ENCODE data around the gene ABCA13. TPM values are rescaled to one million over a fixed set of nuclear protein-coding genes. Genes with fewer than 3 reads are reported as not detected.

Gene ABCA13
- total RNA-seq, 1 donor = 0.54 TPM

GRCh38 chr7:48262606-48263310 is 91.5 kb downstream of the ABCA13 start:
- DNase-seq (ENCODE audit: low read depth) = no peak
- no peak for TF ChIP-seq CTCF (IDR thresholded peaks at IDR 0.05; ENCODE audit: insufficient read depth, low read length)
- no peak overlapping the region for H3K4me3 ChIP-seq (ENCODE audit: low read depth, low read length)

GRCh38 chr7:48263311-48263650 is 92.0 kb downstream of the ABCA13 start:
- DNase-seq (ENCODE audit: low read depth) = no peak
- TF ChIP-seq CTCF (IDR thresholded peaks at IDR 0.05; ENCODE audit: insufficient read depth, low read length) = no peak
- no peak overlapping the region for H3K4me3 ChIP-seq (ENCODE audit: low read depth, low read length)

GRCh38 chr7:48269066-48269465 is 97.8 kb downstream of the ABCA13 start:
- no peak for TF ChIP-seq CTCF (IDR thresholded peaks at IDR 0.05; ENCODE audit: insufficient read depth, low read length)
- no peak overlapping the region for H3K4me3 ChIP-seq (ENCODE audit: low read depth, low read length)
- no peak for DNase-seq (ENCODE audit: low read depth)

GRCh38 chr7:48274662-48275061 is 103.4 kb downstream of the ABCA13 start:
- peak; percentile 23 for DNase-seq (ENCODE audit: low read depth)
- no peak overlapping the region for H3K4me3 ChIP-seq (ENCODE audit: low read depth, low read length)
- no peak for TF ChIP-seq CTCF (IDR thresholded peaks at IDR 0.05; ENCODE audit: insufficient read depth, low read length)

GRCh38 chr7:48279420-48279819 is 108.2 kb downstream of the ABCA13 start:
- TF ChIP-seq CTCF (IDR thresholded peaks at IDR 0.05; ENCODE audit: insufficient read depth, low read length) = no peak
- DNase-seq (ENCODE audit: low read depth) = no peak
- H3K4me3 ChIP-seq (ENCODE audit: low read depth, low read length) = no peak overlapping the region

GRCh38 chr7:48280100-48280499 is 108.8 kb downstream of the ABCA13 start:
- H3K4me3 ChIP-seq (ENCODE audit: low read depth, low read length) = no peak overlapping the region
- no peak for TF ChIP-seq CTCF (IDR thresholded peaks at IDR 0.05; ENCODE audit: insufficient read depth, low read length)
- DNase-seq (ENCODE audit: low read depth) = peak; percentile 80

GRCh38 chr7:48285373-48285772 is 114.1 kb downstream of the ABCA13 start:
- H3K4me3 ChIP-seq (ENCODE audit: low read depth, low read length) = no peak overlapping the region
- no peak for TF ChIP-seq CTCF (IDR thresholded peaks at IDR 0.05; ENCODE audit: insufficient read depth, low read length)
- DNase-seq (ENCODE audit: low read depth) = peak; percentile 10
